GM19328 (cell line): ENCODE data around the gene MFSD12.
A peak's percentile ranks its signal among the peaks of the same experiment; 100 is the strongest.

Source experiments
- ATAC-seq: cut with Tn5 transposase; IDR thresholded peaks from one replicate; pipeline ENCODE4 v1.9.1; 2021; ENCODE audit warnings: mild to moderate bottlenecking, moderate library complexity; ENCODE audit not compliant: unreplicated experiment

Gene MFSD12

GRCh38 chr19:3557461-3558248 lies at the start of gene MFSD12:
Gene MFSD12 (minus strand): TSS chr19:3557586. CDS start chr19:3557403, 183 bp downstream.
- ATAC-seq, result peak; percentile 91

DNA sequence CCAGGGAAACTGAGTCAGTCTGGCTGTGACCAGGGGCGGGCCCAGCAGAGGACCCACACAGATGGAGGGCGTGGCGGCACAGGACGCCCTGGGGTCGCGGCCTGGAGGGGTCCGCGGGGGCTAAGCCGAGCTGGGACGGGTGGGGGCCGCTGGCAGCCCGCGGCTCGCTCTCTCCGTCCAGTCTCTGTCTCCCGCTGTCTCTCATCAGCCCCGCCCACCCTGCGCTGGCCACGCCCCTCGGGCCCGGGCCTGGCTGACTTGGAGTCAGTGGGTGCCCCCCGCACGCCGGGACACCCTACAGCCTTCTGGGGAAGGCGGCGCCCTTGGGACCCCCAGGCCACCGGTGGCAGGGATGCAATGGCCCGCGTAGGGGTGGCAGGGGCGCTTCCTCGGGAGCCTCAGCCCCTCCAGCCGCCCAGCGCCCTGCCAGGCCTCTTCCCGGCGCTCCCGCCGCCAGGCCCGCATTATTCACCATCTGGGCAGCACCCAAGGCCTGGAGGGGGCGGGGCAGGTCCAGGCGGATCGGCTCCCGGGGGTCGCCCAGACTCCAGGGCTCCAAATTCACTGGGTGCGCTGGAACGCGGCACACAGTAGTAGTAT lies 49.4 kb upstream of the MFSD12 start, which contains the start of gene TBXA2R:
Gene TBXA2R, minus strand, starts transcription at position 186 of the 600 bp plus-strand sequence. CDS start 6,241 bp downstream, outside the sequence.
- no peak for ATAC-seq

DNA sequence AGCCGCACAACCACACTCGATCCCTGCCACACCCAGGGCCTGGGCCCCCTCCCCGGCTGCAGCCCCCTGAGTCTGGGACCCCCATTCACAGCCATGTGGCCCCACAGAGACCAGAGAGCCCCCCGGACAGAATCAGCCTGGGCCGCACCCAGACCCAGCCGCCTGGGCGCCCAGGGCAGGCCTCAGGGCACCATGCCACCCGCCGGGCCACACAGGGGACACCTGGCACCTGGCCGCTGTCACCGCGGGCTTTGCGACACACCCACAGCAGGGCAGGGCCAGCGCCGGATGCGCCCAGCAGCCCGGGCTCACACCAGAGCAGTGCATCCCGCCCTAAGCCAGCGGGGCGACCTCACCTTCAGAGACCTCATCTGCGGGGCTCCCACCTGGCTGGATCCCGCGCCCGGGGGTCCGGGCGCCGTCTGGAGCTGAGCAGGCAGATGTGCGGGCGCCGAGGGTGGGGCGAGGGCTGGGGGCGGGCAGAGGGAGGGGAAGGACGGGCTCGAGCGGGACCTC lies 48.8 kb upstream of the MFSD12 start:
- ATAC-seq, result no peak

- no peak for ATAC-seq
Observed at GRCh38 chr19:3605770-3606169, 48.4 kb upstream of the MFSD12 start.

- no peak for ATAC-seq
Observed at GRCh38 chr19:3605361-3605760, 48.0 kb upstream of the MFSD12 start.

GRCh38 chr19:3604987-3605343 lies 47.6 kb upstream of the MFSD12 start:
- no peak for ATAC-seq

DNA sequence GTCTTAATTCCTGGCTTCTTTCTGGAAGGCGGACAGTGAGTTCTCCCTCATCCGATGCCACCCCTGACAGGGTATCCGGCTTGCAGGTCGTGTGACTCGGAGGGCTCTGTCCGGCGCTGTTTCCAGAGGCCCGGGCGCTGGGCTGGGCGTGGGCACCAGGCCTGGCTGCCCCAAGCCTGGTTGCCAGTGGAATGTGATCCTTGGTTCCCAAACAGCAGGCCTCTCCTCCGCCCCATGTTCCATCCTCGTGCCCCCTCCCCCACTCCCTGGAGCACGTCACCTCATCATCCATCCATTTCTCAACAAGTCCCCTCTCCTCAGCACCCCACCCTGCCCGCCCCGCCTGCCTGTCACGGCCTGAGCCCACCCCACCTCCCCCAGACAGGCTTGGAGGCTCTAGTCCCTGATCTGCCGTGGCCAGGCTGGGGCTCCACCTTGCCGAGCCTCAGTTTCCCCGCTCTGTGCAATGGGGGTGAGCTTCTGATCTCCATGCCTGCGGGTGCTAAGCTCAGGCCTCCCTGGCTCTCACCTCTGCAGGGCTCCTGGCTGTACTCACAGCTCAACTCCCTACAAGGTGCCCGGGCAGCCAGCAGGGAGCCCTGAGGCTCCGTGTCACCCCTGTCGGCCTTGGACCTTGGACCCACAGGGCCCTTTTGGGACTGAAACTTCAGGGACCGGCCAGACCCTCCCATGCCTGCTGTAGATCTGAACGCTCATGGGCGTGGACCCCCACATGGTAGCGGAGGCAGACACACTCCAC lies 47.0 kb upstream of the MFSD12 start:
- no peak for ATAC-seq

DNA sequence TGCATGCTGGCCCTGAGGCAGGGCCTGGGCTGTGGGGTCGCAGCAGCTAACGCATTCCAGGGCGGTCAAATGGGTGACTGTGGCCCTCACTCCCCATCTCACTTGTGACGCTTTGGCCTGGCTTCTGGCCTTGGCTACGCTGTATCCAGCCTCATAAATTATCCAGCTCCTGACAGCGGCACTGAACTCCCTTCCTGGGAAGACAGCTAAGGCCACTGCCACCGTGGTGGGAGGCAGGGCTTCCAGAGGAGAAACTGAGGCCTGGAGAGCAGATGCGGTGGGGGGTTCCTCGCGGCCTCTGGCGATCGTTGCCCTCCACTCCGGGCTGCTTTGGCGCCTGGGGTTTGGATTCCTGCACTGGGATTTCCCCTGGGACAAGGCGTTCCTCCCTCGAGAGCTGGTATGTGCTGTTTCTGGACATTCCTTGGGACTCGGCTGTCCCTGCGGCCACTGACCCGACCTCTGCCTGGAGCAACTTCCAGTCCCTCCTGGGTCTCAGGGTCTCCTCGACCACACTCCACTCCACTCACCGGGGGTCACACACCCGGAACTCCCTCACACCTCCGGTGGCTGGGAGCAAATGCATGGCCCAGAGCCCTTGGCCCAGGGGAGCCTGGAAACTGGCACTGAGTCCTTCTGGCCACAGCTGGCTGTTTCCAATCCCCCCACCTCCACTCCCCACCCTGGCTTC lies 45.9 kb upstream of the MFSD12 start:
- ATAC-seq, result no peak

DNA sequence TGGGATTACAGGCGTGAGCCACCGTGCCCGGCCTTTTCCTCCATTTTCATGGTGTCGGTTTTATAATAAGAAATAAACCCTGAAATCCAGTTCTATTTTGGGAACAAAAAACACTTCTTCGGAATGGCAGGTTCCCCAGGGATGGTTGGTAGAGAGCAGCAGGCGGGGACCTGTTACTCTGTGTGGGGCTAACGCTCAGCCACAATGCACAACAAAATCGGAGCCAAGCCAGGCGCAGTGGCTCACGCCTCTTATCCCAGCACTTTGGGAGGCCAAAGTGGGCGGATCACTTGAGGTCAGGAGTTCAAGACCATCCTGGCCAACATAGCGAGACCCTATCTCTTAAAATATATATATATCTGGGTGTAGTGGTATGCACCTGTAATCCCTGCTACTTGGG lies 43.6 kb upstream of the MFSD12 start:
- no peak for ATAC-seq

DNA sequence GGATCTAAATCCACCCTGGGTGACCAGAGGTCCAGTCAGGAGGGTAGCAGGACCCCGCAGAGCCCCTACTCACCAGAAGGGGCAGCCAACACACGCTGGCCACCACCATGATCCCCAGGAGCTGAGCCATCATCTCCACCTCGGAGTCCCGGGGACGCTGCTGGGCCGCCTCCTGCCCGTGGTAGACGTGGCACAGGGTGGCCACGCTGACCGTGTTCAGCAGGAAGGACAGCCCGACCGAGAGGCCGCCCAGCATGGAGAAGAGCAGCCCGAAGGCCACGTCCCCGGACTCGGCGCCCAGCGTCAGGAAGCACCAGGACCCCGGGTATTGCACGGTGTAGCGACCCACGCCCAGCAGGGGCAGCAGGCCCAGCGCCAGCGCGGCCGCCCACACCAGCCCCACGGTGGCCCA lies 42.4 kb upstream of the MFSD12 start:
- ATAC-seq, result no peak

GRCh38 chr19:3595521-3596061 lies 38.2 kb upstream of the MFSD12 start:
- no peak for ATAC-seq

GRCh38 chr19:3593156-3593555 lies 35.8 kb upstream of the MFSD12 start:
- no peak for ATAC-seq

GRCh38 chr19:3591876-3592613 lies 34.7 kb upstream of the MFSD12 start:
- no peak for ATAC-seq

DNA sequence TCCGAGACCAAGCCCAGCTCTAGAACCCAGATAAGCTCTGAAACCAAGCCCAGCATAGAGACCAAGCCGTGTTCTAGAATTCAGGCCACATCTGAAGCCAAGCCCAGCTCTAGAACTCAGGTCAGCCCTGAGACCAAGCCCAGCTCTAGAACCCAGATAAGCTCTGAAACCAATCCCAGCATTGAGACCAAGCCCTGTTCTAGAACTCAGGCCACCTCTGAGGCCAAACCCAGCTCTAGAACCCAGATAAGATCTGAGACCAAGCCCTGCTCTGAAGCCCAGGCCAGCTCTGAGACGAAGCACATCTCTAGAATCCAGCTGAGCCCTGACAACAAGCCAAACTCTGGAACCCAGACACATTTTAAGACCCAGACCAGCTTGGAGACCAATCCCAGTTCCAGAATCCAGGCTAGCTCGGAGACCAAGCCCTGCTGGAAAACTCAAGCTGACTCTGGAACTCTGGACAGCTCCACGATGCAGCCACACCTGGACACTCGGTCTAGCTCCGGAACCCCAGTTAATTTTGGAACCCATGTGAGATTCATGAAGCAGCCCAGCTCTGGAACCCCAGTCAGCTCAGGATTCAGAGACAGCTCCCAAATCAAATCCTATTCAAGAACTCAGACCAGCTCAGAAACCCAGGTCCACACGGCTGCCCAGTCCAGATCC lies 33.7 kb upstream of the MFSD12 start:
- ATAC-seq, result no peak

DNA sequence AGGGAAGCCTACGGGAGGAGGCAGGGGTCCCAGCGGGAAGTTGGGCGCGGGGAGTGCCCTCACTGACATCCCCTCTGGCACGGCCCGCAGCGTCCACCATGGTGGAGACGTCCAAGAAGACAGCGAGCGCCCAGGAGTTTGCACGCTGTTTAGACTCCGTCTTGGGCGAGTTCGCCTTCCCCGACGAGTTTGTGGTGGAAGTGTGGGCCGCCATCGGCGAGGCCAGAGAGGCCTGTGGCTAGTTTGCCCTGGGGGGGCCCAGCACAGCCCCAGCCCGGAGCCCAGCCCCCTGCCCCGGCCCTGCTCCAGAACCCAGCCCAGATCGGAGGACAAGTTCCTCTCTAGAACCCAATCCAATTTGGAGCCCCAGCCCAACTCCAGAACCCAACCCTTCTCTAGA lies 32.6 kb upstream of the MFSD12 start:
- no peak for ATAC-seq

GRCh38 chr19:3589439-3589838 lies 32.1 kb upstream of the MFSD12 start:
- ATAC-seq, result no peak

DNA sequence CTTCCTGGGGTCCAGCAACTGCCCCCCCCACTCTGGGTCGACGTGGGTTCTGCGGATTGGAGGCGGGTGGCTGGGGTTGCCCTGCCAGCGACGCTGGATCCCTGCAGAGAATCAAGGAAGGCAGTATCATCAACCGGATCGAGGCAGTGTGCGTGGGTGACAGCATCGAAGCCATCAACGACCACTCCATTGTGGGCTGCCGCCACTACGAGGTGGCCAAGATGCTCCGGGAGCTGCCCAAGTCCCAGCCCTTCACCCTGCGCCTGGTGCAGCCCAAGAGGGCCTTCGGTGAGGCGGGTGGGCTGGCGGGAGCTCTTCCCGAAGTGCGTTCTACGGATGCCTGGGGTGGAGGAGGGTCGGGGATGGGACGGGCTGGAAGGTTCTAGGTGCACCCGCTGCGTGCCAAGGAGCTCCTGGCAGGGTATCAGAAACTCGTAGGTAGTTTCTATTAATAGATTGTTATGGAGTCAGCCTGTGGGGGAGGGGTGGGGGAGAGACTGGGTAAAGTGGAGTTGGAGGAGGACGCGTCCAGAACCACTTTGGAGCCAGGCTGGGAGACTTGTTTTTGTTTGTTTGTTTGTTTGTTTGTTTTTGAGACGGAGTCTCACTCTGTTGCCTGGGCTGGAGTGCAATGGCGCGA lies 29.4 kb upstream of the MFSD12 start:
- ATAC-seq, result no peak

DNA sequence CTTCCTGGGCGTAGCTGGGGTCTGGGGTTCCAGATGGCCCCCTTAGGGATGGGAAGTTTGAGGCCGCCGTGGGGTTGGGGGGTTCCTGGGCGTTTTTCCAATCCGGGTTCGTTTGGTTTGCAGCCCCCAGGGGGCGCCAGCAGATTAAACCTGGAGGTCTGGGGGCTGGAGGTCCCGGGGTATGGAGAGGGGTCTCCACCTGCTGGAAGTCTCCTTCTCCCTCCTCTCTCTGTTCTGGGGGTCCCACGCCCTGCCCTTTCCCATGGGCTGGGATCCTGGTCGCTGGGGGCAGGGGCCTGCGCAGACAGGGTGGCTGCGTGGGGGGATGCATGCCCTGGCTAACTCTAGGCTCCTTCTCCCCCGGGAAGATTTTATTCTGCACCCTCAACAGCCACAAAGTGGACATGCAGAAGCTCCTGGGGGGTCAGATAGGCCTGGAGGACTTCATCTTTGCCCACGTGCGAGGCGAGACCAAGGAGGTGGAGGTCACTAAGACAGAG lies 28.8 kb upstream of the MFSD12 start:
- no peak for ATAC-seq
